Inflammatory macrophage treated with lipopolysaccharide for 1 hour (primary cell): Measurements from ENCODE around the gene MCTP1.

Experiments
- DNase-seq, 2 donors: peaks; one replicate each; pipeline ENCODE4 v3.0.0-alpha.2; 2020 to 2022

The MCTP1 gene

DNA sequence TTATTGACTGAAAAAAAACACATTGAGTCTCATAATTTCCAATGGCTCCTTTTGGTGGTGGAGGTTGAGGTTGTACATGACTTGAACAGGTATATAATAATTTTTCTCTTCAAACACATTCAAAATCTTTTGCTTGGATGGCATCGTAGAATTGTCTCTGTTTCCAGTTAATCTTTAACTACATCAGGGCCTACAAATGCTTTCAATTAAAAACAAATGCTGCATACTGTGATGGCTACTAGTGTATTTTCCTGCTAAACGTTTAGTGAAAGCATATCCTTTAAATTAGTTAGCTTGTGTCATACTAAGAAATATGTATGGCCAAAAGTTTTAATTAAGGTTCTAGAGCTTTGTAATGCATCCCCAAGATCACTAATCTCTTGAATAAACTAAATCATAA lies 352.6 kb downstream of the MCTP1 start:
- DNase-seq: no peak

DNA sequence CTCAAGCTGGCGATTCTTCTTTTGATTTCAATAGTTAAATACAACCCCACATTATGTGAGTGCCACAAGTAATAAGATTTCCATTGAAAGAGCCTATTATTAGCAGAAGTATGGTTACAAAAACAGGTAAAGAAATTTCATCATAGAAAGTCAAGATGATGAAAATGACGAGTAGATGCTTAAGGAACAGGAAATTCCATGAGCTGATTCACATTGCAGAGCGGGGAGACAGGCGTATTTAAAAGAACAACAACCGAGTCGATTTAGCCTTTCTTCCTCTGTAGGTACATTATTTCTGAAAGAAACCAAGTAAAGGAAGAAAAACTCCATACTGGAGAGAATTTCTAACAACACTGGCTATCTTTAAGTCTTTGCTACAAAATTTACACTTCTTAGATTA lies 356.0 kb downstream of the MCTP1 start:
- DNase-seq: no peak

DNA sequence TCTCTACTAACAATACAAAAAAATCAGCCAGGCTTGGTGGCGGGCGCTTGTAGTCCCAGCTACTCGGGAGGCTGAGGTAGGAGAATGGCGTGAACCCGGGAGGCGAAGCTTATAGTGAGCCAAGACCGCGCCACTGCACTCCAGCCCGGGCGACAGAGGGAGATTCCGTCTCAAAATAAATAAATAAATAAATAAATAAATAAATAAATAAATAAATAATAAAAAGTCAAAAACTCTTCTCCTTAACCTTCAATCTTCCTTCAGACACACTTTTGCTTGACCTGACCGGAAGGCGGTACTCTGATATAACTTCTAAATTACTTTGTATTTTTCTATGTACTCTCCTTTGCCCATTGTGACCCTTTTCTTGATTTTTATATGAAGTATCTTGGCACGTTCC lies 364.3 kb downstream of the MCTP1 start:
- DNase-seq: no peak

DNA sequence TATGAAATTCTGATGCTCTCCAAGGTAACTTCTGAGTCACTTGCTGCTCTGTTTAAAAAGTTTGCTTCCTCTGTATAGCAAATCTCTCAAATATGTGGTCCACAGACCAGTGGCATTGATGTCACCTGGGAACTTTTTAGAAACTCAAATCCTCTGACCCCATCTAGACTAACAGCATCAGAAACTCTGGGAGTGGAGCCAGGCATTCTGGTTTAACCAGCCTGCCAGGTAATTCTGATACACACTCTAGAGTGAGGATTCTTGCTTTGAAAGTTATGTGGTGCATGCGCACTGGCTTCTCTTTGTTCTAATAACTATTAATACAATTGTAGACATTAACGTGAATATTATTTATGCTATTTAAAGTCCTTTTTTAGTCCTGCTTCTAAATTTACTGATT lies 368.3 kb downstream of the MCTP1 start:
- no peak for DNase-seq

DNA sequence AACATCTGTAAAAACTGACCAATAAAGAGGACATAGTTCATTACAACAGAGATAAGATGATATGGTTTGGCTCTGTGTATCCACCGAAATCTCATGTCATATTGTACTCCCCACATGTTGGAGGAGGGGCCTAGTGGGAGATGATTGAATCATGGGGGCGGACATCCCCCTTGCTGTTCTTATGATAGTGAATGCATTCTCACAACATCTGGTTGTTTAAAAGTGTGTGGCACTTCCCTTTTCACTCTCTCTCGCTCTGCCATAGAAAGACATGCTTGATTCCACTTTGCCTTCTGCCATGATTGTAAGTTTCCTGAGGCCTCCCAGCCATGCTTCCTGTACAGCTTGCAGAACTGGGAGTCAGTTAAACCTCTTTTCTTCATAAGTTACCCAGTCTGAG lies 373.6 kb downstream of the MCTP1 start:
- no peak for DNase-seq

DNA sequence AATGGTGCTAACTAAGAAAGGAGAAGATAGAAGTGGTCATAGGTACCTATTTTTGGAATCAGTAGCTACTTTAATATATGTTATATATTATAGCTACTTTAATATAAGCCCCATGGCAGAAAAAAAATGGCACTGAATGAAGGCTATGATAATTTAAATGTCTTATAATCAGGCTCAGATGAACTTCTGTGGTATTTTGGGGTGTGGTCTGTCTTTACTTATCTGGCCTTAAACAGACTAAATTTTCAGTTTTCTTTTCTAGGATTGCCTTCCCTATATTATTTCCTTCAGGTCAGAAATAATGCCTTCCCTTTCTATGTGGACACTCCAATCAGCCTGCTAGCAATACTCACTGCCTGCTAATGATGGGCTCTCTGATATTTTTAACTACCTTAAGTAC lies 374.2 kb downstream of the MCTP1 start:
- no peak for DNase-seq

DNA sequence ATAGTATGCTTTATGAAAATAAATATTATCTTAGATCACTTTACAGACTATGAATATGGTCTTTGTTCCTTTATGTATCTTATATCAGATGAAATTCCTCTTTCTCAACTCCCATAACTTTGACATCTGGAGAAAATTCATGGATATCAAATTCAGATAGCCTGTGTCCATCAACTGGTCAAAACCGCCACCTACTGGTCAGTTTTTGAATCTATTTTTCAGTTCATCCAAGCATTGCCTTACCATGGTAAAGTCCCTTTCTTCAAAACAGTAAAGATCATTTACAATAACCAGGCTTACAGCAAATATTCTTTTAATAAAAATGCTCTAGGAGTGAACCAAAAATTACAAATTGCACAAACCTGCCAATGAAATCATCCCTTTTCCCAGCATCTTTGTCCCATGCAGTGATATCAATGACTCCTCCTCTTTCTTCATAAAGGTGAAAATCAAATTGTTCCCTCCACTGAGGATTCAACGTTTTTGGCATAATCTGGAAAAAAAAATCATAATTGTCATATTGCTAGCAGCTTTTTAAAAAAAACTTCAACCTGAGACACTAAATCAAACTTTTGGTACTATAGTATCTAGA lies 375.9 kb downstream of the MCTP1 start:
- peak; percentile 23 to 64 for DNase-seq

DNA sequence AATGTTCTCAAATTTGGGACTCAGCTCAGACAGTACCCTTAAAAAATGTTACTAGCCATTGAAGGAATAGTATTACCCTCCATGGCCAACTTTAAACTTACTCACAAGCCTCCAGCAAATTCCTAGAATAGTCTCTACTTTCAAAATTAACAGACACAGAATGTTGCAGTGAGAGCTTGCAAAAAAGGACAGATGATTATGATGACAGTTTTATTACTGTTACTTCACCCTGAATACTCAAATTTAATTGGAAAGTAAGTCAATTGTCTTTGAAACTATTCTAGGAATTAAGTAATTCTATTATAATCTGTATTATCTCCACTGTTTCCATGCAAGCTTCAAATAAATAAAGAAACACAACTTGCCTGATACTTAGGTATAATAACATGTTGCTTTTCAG lies 378.1 kb downstream of the MCTP1 start:
- DNase-seq: no peak

DNA sequence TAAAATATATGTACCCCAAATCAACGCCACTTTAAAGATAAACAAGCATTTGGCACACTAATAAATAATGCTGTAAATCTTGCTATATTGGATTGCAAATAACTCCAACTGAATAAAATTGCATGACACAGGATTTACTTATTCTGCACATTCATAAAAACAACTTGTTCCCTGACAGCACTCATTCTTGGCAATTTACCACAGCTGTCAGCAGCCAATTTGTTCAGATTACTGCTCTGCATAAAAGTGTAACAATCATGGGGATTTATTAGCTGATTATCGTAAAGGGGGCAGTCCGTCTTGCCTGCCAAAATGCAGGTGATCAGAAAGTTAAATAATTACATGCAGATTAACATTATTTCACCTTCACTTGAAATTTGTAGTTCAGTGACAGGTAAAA lies 381.2 kb downstream of the MCTP1 start:
- DNase-seq: no peak

DNA sequence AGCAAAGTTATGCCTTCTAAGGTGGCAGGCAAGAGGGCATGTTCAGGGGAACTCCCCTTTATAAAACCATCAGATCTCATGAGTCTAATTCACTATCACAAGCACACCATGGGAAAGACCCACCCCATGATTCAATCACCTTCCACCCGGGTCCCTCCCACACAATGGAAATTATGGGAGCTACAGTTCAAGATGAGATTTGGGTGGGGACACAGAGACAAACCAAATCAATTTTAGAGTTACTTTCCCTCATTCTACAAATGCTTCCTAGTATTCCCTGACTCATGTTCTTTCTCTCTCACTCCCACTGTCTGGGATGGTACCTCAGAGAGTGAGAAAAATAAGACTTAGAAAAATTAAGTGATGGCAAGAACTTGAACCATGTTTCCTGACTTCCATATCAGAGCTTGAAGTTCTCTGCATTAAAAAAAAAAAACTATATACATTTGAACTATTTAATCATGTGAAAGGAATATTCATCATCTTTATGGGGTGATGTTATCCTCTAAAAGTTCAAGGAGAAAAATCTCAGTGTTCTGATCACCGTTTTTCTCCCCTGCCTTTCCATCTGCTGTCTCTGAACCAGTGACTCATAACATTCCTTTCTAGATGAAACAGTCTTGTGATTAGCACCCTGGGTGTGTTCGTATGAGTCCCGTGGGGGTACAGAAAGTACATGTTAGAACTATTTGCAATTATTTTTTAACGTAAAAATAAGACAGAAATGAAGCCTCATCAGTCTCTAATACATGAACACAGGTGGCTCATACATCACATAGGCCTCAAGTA lies 383.5 kb downstream of the MCTP1 start:
- peak in 1 of 2 donors; percentile 65 for DNase-seq

DNA sequence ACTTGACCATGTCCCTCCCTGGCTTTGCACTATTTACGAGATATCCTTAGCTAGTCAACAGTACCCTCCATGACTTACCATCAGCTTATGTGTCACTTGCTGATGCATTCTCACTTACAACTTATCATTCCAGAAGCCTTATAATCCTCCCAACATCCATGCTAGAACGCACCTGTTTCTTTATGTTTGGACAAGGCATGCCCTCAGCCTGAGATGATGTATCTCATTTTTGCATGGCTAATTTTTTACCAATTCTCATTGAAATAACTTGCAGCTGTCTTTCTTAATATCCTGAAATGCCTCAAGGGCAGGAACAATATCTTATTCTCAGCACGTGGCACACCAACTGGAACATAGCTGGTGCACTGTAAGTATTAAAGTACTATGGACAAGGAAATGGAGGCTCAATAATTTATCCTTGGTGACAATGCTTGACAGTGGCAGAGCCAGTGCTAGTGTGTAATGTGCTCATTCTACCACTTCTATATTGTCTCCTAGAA lies 384.8 kb downstream of the MCTP1 start:
- no peak for DNase-seq

DNA sequence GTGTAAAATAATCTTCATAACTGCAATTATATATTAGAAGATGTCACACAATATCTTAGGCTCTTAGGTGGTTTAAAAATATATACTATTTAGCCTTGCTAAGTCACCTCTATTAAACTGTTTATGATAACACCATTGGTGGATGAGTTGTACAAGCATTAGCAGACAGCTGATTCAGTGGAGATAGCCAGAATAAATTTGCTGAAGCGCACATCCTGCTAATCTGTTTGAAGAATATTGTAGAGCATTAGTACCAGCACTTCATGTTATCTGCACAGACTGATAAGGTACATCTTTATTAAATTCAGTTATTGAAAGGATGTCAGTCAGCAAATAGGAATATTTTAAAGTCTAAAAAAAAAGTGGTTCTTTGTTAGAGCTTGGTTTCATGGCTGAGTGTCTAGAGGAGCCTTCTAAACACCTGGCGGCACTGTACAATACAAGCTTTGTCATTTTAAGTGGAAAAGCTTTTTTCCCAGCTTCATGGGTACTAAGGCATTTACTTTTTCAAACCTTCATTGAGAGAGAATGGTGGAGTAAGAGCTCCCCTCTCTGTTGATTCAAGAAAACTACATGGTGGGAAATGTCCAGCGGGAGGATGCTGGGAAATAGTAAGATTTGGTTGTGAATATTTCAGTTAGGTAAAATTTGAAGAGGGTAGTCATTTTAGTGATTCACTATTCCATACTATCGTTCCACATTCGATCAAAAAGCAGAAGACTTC lies 391.3 kb downstream of the MCTP1 start:
- no peak for DNase-seq

DNA sequence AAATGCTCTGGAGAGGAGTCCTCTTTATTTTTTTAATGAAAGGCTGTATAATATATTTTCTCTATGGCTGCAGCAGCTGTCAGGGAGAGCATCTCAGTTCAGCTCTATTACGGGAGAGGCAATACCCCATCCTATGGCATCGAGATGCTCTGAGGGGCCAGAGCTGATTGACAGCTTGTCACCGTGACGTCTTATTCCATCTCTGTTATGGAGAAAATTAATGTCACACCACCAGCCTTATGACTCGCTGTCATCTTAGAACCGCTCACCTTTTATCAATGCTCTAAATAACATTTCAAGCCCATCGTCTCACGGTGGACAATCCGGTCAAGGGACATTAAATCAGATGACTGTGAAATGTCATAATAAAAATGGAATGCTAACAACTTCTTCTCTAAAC lies 392.9 kb downstream of the MCTP1 start:
- DNase-seq: no peak

DNA sequence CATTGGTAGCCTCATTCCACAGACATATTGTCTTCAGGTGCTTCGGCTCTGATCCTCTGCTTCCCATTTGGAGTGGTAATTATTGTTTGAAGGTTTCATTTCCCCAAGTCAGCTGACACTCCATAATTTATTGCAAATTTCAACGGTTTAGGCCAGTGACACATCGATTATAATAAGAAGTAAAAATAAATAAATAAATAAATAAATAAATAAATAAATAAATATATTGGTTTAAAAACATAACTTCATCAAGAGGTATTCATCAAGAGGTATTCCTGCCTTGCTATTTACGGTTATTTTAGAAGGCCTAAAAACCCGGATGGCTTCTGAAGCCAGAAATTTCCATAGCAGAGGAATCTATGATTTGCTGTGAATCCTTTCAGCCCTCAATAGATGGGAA lies 393.3 kb downstream of the MCTP1 start:
- DNase-seq: no peak

DNA sequence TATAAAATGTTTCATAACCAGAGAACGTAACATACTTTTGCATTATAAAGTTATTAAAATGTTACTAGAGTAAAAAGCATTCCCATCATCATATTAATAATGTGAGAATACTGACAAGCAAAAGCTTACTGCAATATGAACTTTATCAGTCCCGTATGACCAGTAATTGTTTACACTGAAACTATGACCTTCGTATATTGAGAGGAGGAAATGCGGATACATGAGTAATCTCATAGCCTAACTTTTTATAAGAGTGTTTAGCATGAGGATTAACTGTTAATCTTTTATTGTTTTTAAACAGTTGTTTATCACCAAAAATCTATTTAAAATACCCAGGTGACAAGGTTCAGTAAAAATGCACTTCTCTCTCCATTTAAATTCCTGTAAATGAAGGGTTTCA lies 394.0 kb downstream of the MCTP1 start:
- no peak for DNase-seq

DNA sequence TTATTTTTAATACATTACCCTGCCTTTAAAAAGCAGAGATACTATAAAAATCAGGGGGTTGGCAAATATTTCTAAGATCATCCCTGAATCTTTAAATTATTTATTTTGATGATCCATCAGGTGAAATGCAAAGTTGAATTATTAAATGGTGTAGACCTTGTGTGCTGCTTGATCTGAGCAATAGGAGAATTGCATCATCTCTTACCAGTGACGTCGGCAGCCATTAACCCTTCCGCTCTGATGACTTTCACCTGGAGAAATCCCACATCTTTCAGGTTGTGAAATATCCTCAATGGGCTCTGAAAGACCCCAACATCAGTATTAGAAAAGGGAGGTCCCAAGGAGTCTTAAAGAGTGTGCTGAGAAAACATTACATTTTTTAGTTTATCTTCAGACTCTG lies 396.2 kb downstream of the MCTP1 start:
- DNase-seq: no peak

DNA sequence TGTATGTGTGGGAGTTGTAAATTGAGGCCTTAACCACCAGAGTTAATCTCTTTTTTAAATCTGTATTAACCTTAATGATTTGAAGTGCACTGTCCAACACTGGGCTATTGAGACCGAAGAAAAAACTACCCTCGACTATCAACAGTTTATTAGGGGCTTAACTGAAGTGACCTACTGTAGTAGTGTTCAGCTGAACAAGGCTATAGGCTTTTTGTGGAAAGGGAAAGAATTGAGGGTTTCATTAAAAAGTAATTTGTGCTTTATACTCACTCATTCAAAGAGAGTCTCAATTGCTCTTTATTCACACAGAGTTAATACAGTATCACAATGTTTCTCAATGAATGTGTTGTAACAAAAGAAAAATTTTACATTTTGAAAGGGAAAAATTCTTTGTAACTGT lies 399.0 kb downstream of the MCTP1 start:
- DNase-seq: no peak

DNA sequence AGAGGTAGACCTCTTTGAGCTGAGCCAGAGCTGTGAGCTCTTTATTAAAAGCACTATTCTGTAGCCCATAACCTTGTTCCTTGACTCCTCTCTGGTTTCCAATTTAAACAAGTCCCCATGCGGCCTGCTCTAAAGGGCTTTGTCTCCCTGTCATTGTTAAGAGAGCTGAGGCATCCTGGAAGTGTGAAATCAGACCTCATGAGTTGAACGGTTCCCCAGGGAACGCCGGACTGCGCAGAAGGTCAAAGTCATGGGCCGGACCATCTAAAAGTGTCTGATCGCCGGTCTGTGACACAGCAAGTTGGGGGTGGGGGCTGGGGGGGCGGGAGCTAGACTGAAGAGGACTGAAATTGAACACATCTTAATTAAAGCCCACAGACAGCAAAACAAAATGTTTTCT lies 400.6 kb downstream of the MCTP1 start:
- DNase-seq: no peak

DNA sequence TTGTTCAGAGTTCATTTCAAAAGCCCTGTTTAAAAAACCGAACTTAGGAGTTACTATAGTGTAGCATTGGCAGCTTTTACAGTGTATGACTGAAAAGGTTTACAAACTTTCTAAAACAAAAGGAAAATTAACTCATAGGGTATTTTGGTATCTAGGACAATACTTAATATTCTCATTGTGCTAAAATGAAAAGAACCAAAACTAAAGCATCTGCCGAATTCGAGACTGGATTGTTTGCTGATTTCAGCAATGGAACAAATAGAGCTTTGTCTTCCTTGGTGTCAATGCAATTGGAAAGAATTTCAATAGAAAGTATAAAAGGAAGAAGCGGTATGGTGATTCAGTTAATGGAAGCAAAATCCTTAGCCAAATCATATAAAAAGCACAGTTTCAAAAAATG lies 412.4 kb downstream of the MCTP1 start:
- no peak for DNase-seq

DNA sequence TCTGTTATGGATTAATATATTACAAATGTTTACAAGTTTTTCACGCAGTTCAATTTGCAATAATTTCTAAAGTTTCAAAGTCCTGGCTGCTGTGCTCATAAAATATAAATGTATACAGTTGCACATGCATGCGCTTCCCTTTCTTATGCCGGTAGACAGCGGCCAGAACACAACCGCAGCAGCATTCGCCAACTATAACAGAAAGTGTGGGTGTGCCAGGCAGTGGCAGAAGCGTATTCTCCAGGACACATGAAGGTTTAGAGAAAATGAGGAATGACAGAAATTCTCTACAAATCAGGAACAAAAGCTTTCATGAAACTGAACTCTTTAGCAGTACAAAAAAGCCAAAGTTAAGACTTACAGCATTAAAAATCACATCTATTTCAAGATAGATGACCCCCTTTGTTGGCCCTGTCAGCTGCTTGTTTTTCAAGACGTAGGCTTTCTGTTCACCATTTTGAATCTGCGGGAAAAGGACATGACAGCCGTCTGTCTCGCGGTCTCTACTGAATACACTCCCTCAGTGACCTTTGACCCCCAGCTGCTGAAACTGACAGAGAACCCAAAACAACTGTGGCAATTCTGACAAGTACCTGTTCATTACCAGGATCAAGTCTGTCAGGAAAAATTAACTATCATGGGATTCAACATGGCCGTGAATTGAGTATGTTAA lies 414.2 kb downstream of the MCTP1 start:
- DNase-seq: no peak

DNA sequence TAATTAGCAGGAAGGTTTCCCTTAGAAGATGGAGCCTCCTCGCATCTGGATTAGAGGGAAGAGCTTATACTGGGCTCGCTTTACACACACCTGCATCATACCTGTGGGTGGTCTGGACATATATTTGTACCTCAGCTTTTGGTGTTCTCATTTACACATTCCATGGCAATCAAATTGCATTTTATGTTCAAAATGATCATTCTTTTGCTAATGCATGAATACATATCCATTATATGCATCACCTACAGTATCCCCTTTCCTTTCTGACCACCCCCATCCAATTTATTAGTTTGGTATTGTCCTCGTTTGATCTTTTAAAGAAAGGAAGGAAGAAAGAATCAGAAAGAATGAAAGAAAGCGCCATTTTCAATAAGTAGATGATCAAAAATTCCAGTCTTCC lies 415.0 kb downstream of the MCTP1 start:
- no peak for DNase-seq

DNA sequence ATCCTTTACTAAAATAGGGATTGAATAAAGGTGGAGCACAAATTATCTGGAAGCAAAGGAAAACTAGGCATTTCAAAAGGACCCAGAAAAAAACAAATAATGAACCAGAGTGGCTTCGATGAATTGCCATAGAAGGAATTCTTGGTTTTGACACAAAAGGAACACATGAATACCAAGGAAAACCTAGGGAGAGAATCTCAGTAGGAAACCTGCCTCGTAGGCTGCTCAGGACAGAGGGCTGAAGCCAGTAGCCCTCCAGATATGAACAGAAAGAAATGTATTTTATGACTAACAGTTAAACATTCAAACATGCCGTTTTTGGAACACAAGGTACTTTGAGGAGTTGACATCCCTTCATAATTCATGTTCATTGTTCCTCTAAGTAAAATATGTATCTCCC lies 420.9 kb downstream of the MCTP1 start:
- DNase-seq: no peak

DNA sequence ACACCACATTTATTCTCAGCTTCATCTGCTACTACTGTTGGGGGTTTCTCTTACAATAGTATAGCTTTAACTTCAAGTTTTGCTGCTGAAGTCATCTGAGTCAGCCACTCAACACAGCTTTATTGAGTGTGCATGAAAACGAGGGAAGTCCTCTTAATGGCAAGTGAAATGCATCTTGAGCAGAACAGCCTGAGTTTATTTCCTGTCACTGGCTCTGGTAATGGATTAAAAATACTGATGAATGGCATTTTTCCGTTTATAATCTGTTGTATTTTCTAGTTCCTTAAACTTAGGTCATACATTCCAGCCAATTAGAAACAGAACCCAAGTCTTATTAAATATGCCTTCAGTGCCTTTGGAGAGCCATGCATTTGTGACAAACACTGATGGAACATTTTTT lies 427.8 kb downstream of the MCTP1 start:
- DNase-seq: no peak
